Fibroblast of mammary gland (primary cell): ENCODE data around the gene PLEK2.

ENCODE experiments used
- DNase-seq: peaks from one replicate; pipeline ENCODE4 v3.0.0-alpha.2; 2010; ENCODE audit warnings: low read depth
- H3K4me3 ChIP-seq: 2 replicates; pipeline ENCODE4 v1.5.1; 2011; ENCODE audit warnings: low read depth, mild to moderate bottlenecking, low read length, moderate library complexity; ENCODE audit not compliant: control insufficient read depth
- CTCF ChIP-seq: conservative IDR thresholded peaks from 2 replicates; pipeline ENCODE4 v1.5.1; 2011; ENCODE audit warnings: low read depth, low read length, inconsistent platforms; ENCODE audit not compliant: control insufficient read depth, insufficient read depth

PLEK2 gene

DNA sequence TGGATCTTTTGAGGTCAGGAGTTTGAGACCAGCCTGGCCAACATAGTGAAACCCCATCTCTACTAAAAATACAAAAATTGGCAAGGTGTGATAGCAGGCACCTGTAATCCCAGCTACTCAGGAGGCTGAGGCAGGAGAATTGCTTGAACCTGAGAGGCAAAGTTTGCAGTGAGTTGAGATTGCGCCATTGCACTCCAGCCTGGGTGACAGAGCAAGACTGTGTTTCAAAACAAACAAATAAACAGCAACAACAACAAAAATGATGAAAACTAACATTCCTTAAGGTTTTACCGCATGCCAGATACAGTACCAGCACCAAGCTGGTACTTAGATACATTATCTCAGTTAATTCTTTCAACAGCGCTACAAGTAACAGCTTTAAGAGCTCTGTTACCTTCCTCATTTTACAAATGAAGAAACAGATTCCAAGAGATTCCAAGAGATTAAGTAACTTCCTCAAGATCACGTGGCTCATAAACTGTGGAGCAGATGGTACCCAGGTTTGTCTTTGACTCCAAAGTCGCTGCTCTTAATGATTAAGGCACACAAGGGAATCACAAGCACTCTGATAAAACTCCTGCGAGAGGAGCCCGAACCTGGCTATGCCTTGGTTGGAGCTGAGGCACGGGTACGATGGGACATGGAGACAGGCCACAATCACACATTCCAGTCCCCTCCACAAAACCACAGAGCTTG lies 17.7 kb upstream of the PLEK2 start:
- no peak overlapping the region for H3K4me3 ChIP-seq
- no peak for DNase-seq
- TF ChIP-seq CTCF, result no peak

GRCh38 chr14:67428501-67429031 lies 16.6 kb upstream of the PLEK2 start:
- no peak overlapping the region for H3K4me3 ChIP-seq
- peak; percentile 83 for DNase-seq
- peak; percentile 23 for TF ChIP-seq CTCF

DNA sequence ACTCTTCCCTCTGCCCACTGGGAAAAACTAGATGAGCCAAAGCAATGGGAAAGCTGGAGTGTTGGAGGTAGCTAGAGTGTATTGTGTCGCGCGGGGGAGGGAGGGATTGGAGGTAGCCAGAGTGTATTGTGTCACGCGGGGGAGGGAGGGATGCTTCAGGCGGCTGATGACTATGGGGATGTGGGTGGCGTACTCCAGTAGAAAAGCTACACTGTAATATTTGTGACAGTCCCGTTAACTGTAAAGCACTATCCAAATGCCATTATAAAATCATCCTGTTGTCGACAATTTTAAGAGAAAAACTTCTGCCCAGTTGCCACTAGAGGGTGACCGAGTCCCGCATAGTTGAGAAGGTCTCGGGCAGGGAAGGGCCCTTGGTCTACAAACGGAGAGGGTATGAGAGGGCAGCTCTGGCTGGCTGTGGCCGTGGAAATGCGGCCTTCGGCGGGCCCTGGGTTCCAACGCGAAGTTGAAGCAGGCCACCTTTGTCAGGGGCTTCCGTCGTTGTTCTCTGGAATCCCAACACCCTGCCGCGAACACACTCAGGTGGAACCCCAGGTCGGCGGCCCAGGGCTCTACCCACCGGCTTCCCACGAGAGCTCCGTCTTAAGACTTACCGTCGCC lies 15.1 kb upstream of the PLEK2 start:
- peak; percentile 80 for DNase-seq
- H3K4me3 ChIP-seq, result no peak overlapping the region
- peak; percentile 85 for TF ChIP-seq CTCF

DNA sequence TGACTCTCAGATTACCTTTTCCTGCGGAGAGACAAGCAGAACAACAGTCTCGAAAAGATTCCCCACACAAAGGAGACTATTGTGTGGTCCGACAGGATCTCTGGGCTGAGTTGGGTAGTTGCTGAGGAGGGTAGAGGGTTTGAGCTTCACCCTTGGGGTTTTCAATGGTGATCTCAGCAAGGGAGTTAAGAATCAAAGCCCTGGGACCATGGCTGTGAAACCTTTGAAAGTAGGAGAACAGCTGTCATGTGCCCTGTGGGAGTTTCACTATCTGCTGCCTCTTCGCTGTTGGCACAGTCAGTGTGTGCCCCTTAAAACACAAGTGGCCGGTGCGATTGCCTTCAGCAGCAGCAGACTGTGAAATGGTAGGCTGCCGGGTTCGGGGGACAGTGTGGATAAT lies 14.2 kb upstream of the PLEK2 start:
- DNase-seq, result no peak
- TF ChIP-seq CTCF, result no peak
- no peak overlapping the region for H3K4me3 ChIP-seq

DNA sequence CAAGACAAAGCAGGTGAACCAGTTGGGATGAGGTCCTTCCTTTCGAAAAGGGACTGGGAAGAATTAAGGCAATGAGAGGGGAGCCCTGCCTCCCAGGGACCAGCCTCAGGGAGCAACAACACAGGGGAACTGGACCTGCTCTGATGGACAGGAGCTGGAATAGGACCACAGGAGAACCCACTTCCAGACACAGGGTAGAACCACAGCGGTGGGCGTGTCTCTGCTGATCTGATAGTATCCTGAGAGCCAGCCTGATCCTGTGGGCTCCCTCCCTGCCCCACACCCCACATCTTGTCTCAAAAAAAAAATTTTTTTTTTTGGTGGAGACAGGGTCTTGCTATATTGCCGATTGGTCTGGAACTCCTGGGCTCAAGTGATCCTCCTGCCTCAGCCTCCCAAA lies 13.6 kb upstream of the PLEK2 start:
- DNase-seq, result no peak
- no peak for TF ChIP-seq CTCF
- no peak overlapping the region for H3K4me3 ChIP-seq

- DNase-seq, result no peak
- TF ChIP-seq CTCF, result no peak
- no peak overlapping the region for H3K4me3 ChIP-seq
Observed at GRCh38 chr14:67424539-67424938, 12.6 kb upstream of the PLEK2 start.
